Measurements from ENCODE around the gene XKRX.

DNA sequence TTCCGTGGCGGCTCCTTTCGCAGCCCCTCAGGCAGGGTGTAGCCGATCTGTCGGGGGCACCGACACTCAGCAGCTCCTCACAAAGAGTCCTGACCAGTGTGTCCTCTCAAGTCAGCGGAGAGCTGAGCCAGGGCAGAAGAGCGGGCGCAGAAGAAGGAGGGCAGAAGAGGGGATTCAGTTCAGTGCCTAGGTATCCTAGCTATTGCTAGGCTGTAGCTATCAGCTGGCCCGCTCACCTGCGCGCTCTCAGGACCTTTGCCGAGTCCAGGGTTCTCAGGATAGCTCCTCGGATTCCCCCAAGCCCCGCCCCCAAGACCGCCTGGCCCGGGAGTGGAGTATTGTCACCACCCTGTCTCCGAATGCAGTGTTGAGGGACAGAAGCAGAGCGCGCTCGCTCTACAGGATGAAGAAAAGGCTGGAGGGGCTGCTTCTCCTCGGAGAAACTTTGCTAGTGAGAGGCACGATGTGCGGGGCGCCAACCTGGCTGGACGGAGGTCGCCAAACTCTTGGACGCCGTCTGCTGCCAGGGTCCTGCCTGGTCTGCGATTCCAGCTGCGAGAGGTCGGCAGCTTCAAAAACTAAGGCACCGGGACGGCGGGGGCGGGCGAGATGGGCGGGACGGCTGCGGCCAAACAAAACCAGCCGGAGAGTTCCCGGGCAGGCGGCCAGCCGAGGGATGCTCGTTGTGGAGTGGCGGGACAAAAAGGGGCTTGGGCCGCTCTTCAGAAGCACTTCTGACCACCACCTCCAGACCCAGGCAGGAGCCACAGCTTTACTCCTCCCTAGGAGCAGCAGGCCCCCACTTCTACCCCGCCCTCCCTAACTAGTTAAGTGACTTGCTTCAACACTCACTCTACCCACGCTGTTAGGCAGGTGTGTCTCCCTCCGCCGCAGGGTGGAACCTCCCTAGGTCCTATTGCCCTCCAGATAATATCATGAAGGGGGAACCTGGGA, at the start of gene XKRX:
- TF ChIP-seq, protein P1, sequence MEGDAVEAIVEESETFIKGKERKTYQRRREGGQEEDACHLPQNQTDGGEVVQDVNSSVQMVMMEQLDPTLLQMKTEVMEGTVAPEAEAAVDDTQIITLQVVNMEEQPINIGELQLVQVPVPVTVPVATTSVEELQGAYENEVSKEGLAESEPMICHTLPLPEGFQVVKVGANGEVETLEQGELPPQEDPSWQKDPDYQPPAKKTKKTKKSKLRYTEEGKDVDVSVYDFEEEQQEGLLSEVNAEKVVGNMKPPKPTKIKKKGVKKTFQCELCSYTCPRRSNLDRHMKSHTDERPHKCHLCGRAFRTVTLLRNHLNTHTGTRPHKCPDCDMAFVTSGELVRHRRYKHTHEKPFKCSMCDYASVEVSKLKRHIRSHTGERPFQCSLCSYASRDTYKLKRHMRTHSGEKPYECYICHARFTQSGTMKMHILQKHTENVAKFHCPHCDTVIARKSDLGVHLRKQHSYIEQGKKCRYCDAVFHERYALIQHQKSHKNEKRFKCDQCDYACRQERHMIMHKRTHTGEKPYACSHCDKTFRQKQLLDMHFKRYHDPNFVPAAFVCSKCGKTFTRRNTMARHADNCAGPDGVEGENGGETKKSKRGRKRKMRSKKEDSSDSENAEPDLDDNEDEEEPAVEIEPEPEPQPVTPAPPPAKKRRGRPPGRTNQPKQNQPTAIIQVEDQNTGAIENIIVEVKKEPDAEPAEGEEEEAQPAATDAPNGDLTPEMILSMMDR (IDR thresholded peaks at IDR 0.05) = no peak
- TF ChIP-seq POLR2A (IDR thresholded peaks at IDR 0.05) = no peak

Data from sigmoid colon (tissue), 3 donors.